Measurements from ENCODE around the gene CHST9. TPM values are rescaled to one million over a fixed set of nuclear protein-coding genes. Genes with fewer than 3 reads are reported as not detected.

CHST9 gene
- total and polyA plus RNA-seq, 2 of the 4 experiments (the other 2 are of a cell fraction) = not detected

GRCh38 chr18:26931659-26932058 lies 253.4 kb downstream of the CHST9 start:
- no peak overlapping the region for H2AFZ ChIP-seq (replicated peaks; ENCODE audit: low read length, poor library complexity)
- in situ Hi-C loops (cut with MboI; ENCODE audit: low sequenced_read_pairs) = no loop called here

More at GRCh38 chr18:26931659-26932058, 253.4 kb downstream of the CHST9 start:
- no peak for ATAC-seq (ENCODE audit: low read depth)
- H3K23ac ChIP-seq (ENCODE audit: low read depth, low read length) = no peak overlapping the region
- H3K4ac ChIP-seq (ENCODE audit: low read depth, low read length) = no peak overlapping the region
- no peak overlapping the region for H3K18ac ChIP-seq (ENCODE audit: low read depth, low read length)
- intact Hi-C loops (cut with micrococcal nuclease) (no loop called here), dilution Hi-C loops (cut with HindIII; ENCODE audit: low sequenced_read_pairs, unreplicated experiment) (no loop called here)
- no peaks in the 10 kb centered on the region for H3K36me3 ChIP-seq (ENCODE audit: control insufficient read depth, insufficient read depth, low read length)
- H3K9ac ChIP-seq (ENCODE audit: low read depth, low read length) = no peak overlapping the region
- H2BK120ac ChIP-seq (ENCODE audit: low read depth, low read length) = no peak overlapping the region
- no peak overlapping the region for H2BK20ac ChIP-seq (ENCODE audit: low read depth, low read length)
- H3K79me1 ChIP-seq (ENCODE audit: low read depth in 1 of 2, low read length in 2 of 2) = no peaks in the 10 kb centered on the region
- no CpG with 5 or more reads among the region's 2 CpGs for WGBS, 2 experiments (ENCODE audit: extremely low coverage in 2 of 2, insufficient read length in 1 of 2)
- no peak overlapping the region for H2BK5ac ChIP-seq (ENCODE audit: low read depth, low read length, poor library complexity, severe bottlenecking)
- H2BK15ac ChIP-seq (ENCODE audit: low read depth, low read length) = no peak overlapping the region
- no peak overlapping the region for H4K5ac ChIP-seq (ENCODE audit: low read depth, low read length)
- no peaks in the 10 kb centered on the region for H4K20me1 ChIP-seq (ENCODE audit: insufficient read depth, low read length)
- ChIA-PET POLR2A (ENCODE audit: unreplicated experiment) (no interaction called here), CTCF (no interaction called here)
- no peak overlapping the region for H4K91ac ChIP-seq (ENCODE audit: insufficient read depth, low read depth, low read length)
- no peak overlapping the region for H3K56ac ChIP-seq (ENCODE audit: extremely low read depth, insufficient read depth, low read length)
- no peaks in the 10 kb centered on the region for H3K4me1 ChIP-seq (ENCODE audit: control insufficient read depth, insufficient read depth, low read length)
- H2AK9ac ChIP-seq (replicated peaks; ENCODE audit: low read depth, low read length, poor library complexity) = no peak overlapping the region
- no peak overlapping the region for H4K8ac ChIP-seq (ENCODE audit: low read depth in 2 of 2, low read length in 2 of 2)
- H3K27me3 ChIP-seq (ENCODE audit: control insufficient read depth, insufficient read depth, low read length) = no peaks in the 10 kb centered on the region
- TF ChIP-seq CHD1 (IDR thresholded peaks at IDR 0.05; ENCODE audit: low read depth, low read length) = no peak
- TF ChIP-seq POLR2A (IDR thresholded peaks at IDR 0.05; ENCODE audit: low read depth, low read length) = no peak
- TF ChIP-seq RFX5 (IDR thresholded peaks at IDR 0.05; ENCODE audit: low read depth, low read length) = no peak
- no peak for TF ChIP-seq NFE2L2 (IDR thresholded peaks at IDR 0.05; ENCODE audit: low read depth, low read length)
- no peak for TF ChIP-seq FOS (IDR thresholded peaks at IDR 0.05; ENCODE audit: low read depth, low read length)
- TF ChIP-seq SMC3 (IDR thresholded peaks at IDR 0.05; ENCODE audit: low read depth, low read length) = no peak
- TF ChIP-seq MAZ (IDR thresholded peaks at IDR 0.05; ENCODE audit: borderline replicate concordance, low read depth, low read length) = no peak
- TF ChIP-seq, protein P1, sequence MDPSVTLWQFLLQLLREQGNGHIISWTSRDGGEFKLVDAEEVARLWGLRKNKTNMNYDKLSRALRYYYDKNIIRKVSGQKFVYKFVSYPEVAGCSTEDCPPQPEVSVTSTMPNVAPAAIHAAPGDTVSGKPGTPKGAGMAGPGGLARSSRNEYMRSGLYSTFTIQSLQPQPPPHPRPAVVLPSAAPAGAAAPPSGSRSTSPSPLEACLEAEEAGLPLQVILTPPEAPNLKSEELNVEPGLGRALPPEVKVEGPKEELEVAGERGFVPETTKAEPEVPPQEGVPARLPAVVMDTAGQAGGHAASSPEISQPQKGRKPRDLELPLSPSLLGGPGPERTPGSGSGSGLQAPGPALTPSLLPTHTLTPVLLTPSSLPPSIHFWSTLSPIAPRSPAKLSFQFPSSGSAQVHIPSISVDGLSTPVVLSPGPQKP (IDR thresholded peaks at IDR 0.05; ENCODE audit: borderline replicate concordance, low read depth, low read length) = no peak
- TF ChIP-seq USF2 (IDR thresholded peaks at IDR 0.05; ENCODE audit: low read depth, low read length) = no peak
- TF ChIP-seq, protein P2, sequence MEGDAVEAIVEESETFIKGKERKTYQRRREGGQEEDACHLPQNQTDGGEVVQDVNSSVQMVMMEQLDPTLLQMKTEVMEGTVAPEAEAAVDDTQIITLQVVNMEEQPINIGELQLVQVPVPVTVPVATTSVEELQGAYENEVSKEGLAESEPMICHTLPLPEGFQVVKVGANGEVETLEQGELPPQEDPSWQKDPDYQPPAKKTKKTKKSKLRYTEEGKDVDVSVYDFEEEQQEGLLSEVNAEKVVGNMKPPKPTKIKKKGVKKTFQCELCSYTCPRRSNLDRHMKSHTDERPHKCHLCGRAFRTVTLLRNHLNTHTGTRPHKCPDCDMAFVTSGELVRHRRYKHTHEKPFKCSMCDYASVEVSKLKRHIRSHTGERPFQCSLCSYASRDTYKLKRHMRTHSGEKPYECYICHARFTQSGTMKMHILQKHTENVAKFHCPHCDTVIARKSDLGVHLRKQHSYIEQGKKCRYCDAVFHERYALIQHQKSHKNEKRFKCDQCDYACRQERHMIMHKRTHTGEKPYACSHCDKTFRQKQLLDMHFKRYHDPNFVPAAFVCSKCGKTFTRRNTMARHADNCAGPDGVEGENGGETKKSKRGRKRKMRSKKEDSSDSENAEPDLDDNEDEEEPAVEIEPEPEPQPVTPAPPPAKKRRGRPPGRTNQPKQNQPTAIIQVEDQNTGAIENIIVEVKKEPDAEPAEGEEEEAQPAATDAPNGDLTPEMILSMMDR (conservative IDR thresholded peaks at IDR 0.05; ENCODE audit: low read depth, low read length) = no peak
- TF ChIP-seq MAFK (IDR thresholded peaks at IDR 0.05; ENCODE audit: low read depth, low read length) = no peak
- TF ChIP-seq RCOR1 (IDR thresholded peaks at IDR 0.05; ENCODE audit: insufficient replicate concordance, low read length) = no peak
- TF ChIP-seq RAD21 (IDR thresholded peaks at IDR 0.05; ENCODE audit: low read length) = no peak
- no peak for TF ChIP-seq BHLHE40 (IDR thresholded peaks at IDR 0.05; ENCODE audit: low read depth, low read length)
- TF ChIP-seq CEBPB (IDR thresholded peaks at IDR 0.05; ENCODE audit: low read depth, low read length) = no peak
- H3K27ac ChIP-seq (ENCODE audit: insufficient read depth, low read length) = no peak overlapping the region
- H2AK5ac ChIP-seq (ENCODE audit: low read depth, low read length) = no peak overlapping the region
- no peak overlapping the region for H3K4me2 ChIP-seq (ENCODE audit: low read depth, low read length)
- H3K14ac ChIP-seq (replicated peaks; ENCODE audit: low read depth, low read length) = no peak overlapping the region
- no peak for DNase-seq
- no peaks in the 10 kb centered on the region for H3K9me1 ChIP-seq (ENCODE audit: insufficient read depth, low read length)
- BruUV-seq (replicated peaks) = no TSS peak
- no peak overlapping the region for H3K4me3 ChIP-seq (ENCODE audit: insufficient read depth, low read depth, low read length)
- H3K9me3 ChIP-seq (ENCODE audit: control insufficient read depth, insufficient read depth, low read length) = peaks cover 4% of the 10 kb centered on the region; the same call in 1 of the 2 replicates

All from IMR-90 (cell line).